MCF 10A (cell line): ENCODE measurements around the gene CFD. TPM values are rescaled to one million over a fixed set of nuclear protein-coding genes. Genes with fewer than 3 reads are reported as not detected.

ENCODE experiments used
- BruUV-seq: library from RNA; stranded (reverse); fragments of 400-500 nt; replicated peaks from 2 replicates; lab custom pipeline; 2021; lab: Mats Ljungman, UMichigan
- CTCF ChIA-PET: fragments of 300-600 bp; sonication (Branson Sonifier 250); formaldehyde crosslinking; extraction: SDS; loops from one replicate; lab custom pipeline; 2021; ENCODE audit warnings: antibody characterized with exemption, inconsistent platforms; lab: Yijun Ruan, JAX
- POLR2A ChIA-PET: fragments of 300-600, 350-650 bp; sonication (Branson Sonifier 250); formaldehyde crosslinking; extraction: SDS; loops from one replicate; lab custom pipeline; 2020; ENCODE audit warnings: antibody characterized with exemption, inconsistent platforms; lab: Yijun Ruan, JAX
- DNase-seq: peaks from one replicate; pipeline ENCODE4 v3.0.0-alpha.2; 2018; ENCODE audit not compliant: unreplicated experiment
- H3K27ac Mint-ChIP-seq: one replicate; pipeline ENCODE4 v1.8.0; 2022; ENCODE audit warnings: mild to moderate bottlenecking, low read depth, mixed read lengths; ENCODE audit not compliant: unreplicated experiment
- H3K27me3 Mint-ChIP-seq: one replicate; pipeline ENCODE4 v1.8.0; 2022; ENCODE audit warnings: mixed read lengths; ENCODE audit not compliant: insufficient read depth, unreplicated experiment
- H3K36me3 Mint-ChIP-seq: one replicate; pipeline ENCODE4 v1.8.0; 2022; ENCODE audit warnings: mild to moderate bottlenecking, moderate library complexity, mixed read lengths; ENCODE audit not compliant: insufficient read depth, unreplicated experiment
- H3K4me1 Mint-ChIP-seq: one replicate; pipeline ENCODE4 v1.8.0; 2022; ENCODE audit warnings: mixed read lengths; ENCODE audit not compliant: insufficient read depth, unreplicated experiment
- H3K4me3 Mint-ChIP-seq: one replicate; pipeline ENCODE4 v1.8.0; 2022; ENCODE audit warnings: mild to moderate bottlenecking, moderate library complexity, mixed read lengths; ENCODE audit not compliant: unreplicated experiment
- H3K9me3 Mint-ChIP-seq: one replicate; pipeline ENCODE4 v1.8.0; 2022; ENCODE audit warnings: mixed read lengths; ENCODE audit not compliant: unreplicated experiment
- CTCF ChIP-seq: fragments of 200-600 bp; IDR thresholded peaks from one replicate; pipeline ENCODE4 v1.8.0; 2022; ENCODE audit warnings: antibody characterized with exemption, mild to moderate bottlenecking; ENCODE audit not compliant: unreplicated experiment
- intact Hi-C: fragments of 100-400 bp; cut with micrococcal nuclease; formaldehyde crosslinking; loops from 2 replicates; pipeline ENCODE4 v1.14.1; 2022
- total RNA-seq: library from RNA; stranded (reverse); gene quantifications from 2 replicates; pipeline ENCODE4 v1.2.3, GENCODE V29; 2022

CFD gene
- total RNA-seq, 1 experiment from 2014 or later = 1.1 TPM

DNA sequence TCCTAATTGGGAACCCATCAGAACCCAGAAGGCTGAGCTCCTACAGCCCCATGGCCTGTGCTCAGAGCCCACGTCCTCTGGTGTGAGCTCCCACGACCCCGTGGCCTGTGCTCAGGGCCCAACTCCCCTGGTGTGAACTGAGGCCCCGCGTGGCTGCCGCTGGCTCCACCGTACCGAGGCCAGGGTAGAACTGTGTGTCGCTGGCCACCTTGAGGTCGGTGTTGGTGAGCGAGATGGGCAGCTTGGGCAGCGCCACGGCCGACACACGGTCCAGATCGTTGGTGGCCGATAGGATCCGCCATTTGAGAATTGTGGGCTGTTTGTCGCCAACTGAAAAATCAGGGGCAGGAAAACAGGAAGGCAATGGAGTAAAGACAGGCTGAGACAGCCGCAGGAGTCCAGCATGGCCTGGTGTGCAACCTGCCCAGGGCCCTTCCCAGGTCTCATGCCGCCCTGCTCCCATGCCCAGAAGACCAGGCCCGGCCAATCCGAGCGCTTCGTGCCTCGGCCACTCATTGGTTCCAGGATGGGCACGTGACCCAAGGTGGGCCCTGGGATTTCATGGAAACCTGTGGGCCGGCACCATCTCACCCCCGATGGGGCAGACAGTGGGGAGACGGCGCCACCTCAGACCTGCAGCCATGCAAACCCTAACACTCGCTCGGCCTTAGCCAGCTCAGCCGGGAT is 22.1 kb downstream of the CFD start:
- H3K27ac Mint-ChIP-seq = no peak overlapping the region
- H3K27me3 Mint-ChIP-seq = no peaks in the 10 kb centered on the region
- peaks cover 47% of the 10 kb centered on the region for H3K36me3 Mint-ChIP-seq
- DNase-seq = no peak
- CTCF ChIA-PET = interaction anchor here (0.6 to 0.9 kb wide), 2 partner anchors 13 to 17 kb away, joined by 3 to 6 read pairs; no protein-coding TSS in a partner anchor
- no peaks in the 10 kb centered on the region for H3K9me3 Mint-ChIP-seq
- H3K4me1 Mint-ChIP-seq = peaks cover 14% of the 10 kb centered on the region
- POLR2A ChIA-PET = interaction anchor here (1.1 kb wide), 1 partner anchor 85 kb away, joined by 3 read pairs; no protein-coding TSS in a partner anchor
- no peak for TF ChIP-seq CTCF
- no TSS peak for BruUV-seq
- intact Hi-C loops = no loop called here
- no peak overlapping the region for H3K4me3 Mint-ChIP-seq

GRCh38 chr19:882871-883497 is 23.5 kb downstream of the CFD start:
- intact Hi-C loops = loop anchor here (1.0 kb wide), 1 partner anchor 34 kb away; the partner anchor contains the start of gene KISS1R
- no peak for TF ChIP-seq CTCF
- H3K4me3 Mint-ChIP-seq = no peak overlapping the region
- H3K9me3 Mint-ChIP-seq = no peaks in the 10 kb centered on the region
- peaks cover 61% of the 10 kb centered on the region for H3K36me3 Mint-ChIP-seq
- no TSS peak for BruUV-seq
- DNase-seq = no peak
- ChIA-PET CTCF (interaction anchor here (0.6 to 0.9 kb wide), 2 partner anchors 11 to 101 kb away, joined by 3 to 4 read pairs; partner anchors contain the start of gene WDR18), POLR2A (interaction anchor here (0.6 to 1.5 kb wide), 3 partner anchors 10 to 143 kb away, joined by 3 to 8 read pairs (median 3); partner anchors contain the start of genes CFD, MED16 and RNU6-9)
- H3K4me1 Mint-ChIP-seq = peaks cover 14% of the 10 kb centered on the region
- H3K27ac Mint-ChIP-seq = no peak overlapping the region
- H3K27me3 Mint-ChIP-seq = no peaks in the 10 kb centered on the region

- ChIA-PET POLR2A (interaction anchor here (1.5 kb wide), 1 partner anchor 9 kb away, joined by 8 read pairs; the partner anchor contains the start of genes MED16 and RNU6-9), CTCF (no interaction called here)
- TF ChIP-seq CTCF = peak; percentile 40
- no peaks in the 10 kb centered on the region for H3K27me3 Mint-ChIP-seq
- peak; percentile 79 for DNase-seq
- no peak overlapping the region for H3K4me3 Mint-ChIP-seq
- BruUV-seq = no TSS peak
- no peak overlapping the region for H3K27ac Mint-ChIP-seq
- peaks cover 14% of the 10 kb centered on the region for H3K4me1 Mint-ChIP-seq
- H3K36me3 Mint-ChIP-seq = peaks cover 63% of the 10 kb centered on the region
- no peaks in the 10 kb centered on the region for H3K9me3 Mint-ChIP-seq
- intact Hi-C loops = loop anchor here (1.0 kb wide), 1 partner anchor 34 kb away; the partner anchor contains the start of gene KISS1R
Observed at GRCh38 chr19:883661-884211, 24.3 kb downstream of the CFD start.
